RWPE2 (cell line): ENCODE measurements around the gene SPATA17.

Experiments
- ATAC-seq: fragments of 200-7000 bp; cut with Tn5 transposase; 3 replicates; pipeline ENCODE4 v1.9.1; 2021; ENCODE audit warnings: low read depth
- DNase-seq: peaks from one replicate; pipeline ENCODE4 v3.0.0-alpha.2; 2020; ENCODE audit warnings: low spot score
- H3K27ac ChIP-seq: fragments of 450-650 bp; 2 replicates; pipeline ENCODE4 v1.5.1; 2017; ENCODE audit warnings: mild to moderate bottlenecking; ENCODE audit not compliant: poor library complexity, severe bottlenecking
- H3K27me3 ChIP-seq: fragments of 250-450 bp; sonication (Bioruptor Pico); 2 replicates; pipeline ENCODE4 v1.5.1; 2021; ENCODE audit warnings: mild to moderate bottlenecking, moderate library complexity; ENCODE audit not compliant: insufficient read depth, poor library complexity, severe bottlenecking
- H3K36me3 ChIP-seq: fragments of 250-450 bp; sonication (Bioruptor Pico); 2 replicates; pipeline ENCODE4 v1.5.1; 2020; ENCODE audit warnings: low read depth, mild to moderate bottlenecking, moderate library complexity
- H3K4me1 ChIP-seq: fragments of 250-450 bp; sonication (Bioruptor Pico); 2 replicates; pipeline ENCODE4 v1.5.1; 2021; ENCODE audit warnings: mild to moderate bottlenecking, moderate library complexity; ENCODE audit not compliant: insufficient read depth, poor library complexity, severe bottlenecking
- H3K4me3 ChIP-seq: fragments of 250-450 bp; sonication (Bioruptor Pico); 2 replicates; pipeline ENCODE4 v1.5.1; 2021; ENCODE audit warnings: mild to moderate bottlenecking, moderate library complexity; ENCODE audit not compliant: severe bottlenecking
- H3K9me3 ChIP-seq: fragments of 250-450 bp; sonication (Bioruptor Pico); 2 replicates; pipeline ENCODE4 v1.5.1; 2021; ENCODE audit warnings: mild to moderate bottlenecking, moderate library complexity; ENCODE audit not compliant: severe bottlenecking
- CTCF ChIP-seq: fragments of 450-650 bp; IDR thresholded peaks from one replicate; pipeline ENCODE4 v1.5.1; 2017; ENCODE audit warnings: mild to moderate bottlenecking, moderate library complexity; ENCODE audit not compliant: poor library complexity, severe bottlenecking

Gene SPATA17

GRCh38 chr1:217620814-217621213 lies 10.3 kb upstream of the SPATA17 start:
- H3K27me3 ChIP-seq: no peaks in the 10 kb centered on the region
- TF ChIP-seq CTCF: no peak
- no peak overlapping the region for H3K4me3 ChIP-seq
- H3K4me1 ChIP-seq: no peaks in the 10 kb centered on the region
- H3K36me3 ChIP-seq: no peaks in the 10 kb centered on the region; the same call in 1 of the 2 replicates
- no peak for DNase-seq
- no peaks in the 10 kb centered on the region for H3K9me3 ChIP-seq
- H3K27ac ChIP-seq: no peak overlapping the region
- no peak for ATAC-seq

DNA sequence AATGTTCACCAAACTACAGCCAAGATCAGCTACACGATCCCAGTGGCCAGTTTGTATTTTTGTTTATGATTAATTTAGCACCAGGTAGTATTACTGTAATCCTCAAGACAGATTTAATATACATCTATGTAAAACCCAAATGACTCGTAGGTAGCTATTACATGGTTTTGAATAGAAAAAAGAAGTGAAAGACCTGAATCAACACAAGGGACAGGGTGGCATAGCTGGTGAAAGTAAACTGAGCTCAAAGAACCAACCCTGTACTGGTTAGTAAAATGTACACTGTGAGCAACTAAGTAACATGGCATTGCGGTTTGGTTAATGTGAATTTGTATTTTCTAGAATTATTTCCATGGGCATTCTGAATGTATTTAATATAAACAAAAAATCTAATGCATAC lies 9.1 kb upstream of the SPATA17 start:
- H3K9me3 ChIP-seq: no peaks in the 10 kb centered on the region
- DNase-seq: no peak
- no peak for TF ChIP-seq CTCF
- H3K4me1 ChIP-seq: no peaks in the 10 kb centered on the region
- no peak for ATAC-seq
- no peaks in the 10 kb centered on the region; the same call in 1 of the 2 replicates for H3K36me3 ChIP-seq
- no peak overlapping the region for H3K27ac ChIP-seq
- H3K27me3 ChIP-seq: no peaks in the 10 kb centered on the region
- no peak overlapping the region for H3K4me3 ChIP-seq

GRCh38 chr1:217626321-217626720 lies 4.8 kb upstream of the SPATA17 start:
- H3K27me3 ChIP-seq: no peaks in the 10 kb centered on the region
- ATAC-seq: no peak
- no peaks in the 10 kb centered on the region for H3K4me1 ChIP-seq
- H3K4me3 ChIP-seq: no peak overlapping the region
- TF ChIP-seq CTCF: no peak
- no peaks in the 10 kb centered on the region for H3K9me3 ChIP-seq
- no peak for DNase-seq
- H3K36me3 ChIP-seq: no peaks in the 10 kb centered on the region
- no peak overlapping the region for H3K27ac ChIP-seq

DNA sequence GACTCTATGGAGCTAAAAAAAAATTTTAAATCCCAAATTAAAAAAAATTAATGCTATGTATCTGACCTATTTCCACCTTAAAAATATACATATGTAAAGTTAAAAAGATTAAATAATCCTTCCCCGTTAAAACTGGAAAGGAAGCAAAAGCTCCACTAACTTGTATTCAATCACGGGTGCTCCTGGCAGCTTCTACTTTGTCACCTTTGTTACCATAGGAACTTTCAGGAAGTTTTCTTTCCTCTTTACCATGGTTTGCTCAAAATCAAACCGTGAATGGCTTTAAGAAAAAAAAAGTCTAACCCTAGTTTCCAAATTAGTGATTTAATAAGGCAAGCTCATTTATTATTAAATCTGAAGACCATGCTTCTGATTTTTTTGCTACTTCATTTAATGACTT lies 3.7 kb upstream of the SPATA17 start:
- no peak overlapping the region for H3K27ac ChIP-seq
- DNase-seq (no peak), ATAC-seq (no peak)
- no peaks in the 10 kb centered on the region for H3K4me1 ChIP-seq
- no peak for TF ChIP-seq CTCF
- no peak overlapping the region for H3K4me3 ChIP-seq
- H3K27me3 ChIP-seq: no peaks in the 10 kb centered on the region
- no peaks in the 10 kb centered on the region for H3K36me3 ChIP-seq
- no peaks in the 10 kb centered on the region for H3K9me3 ChIP-seq

GRCh38 chr1:217642455-217642854 lies 11.3 kb downstream of the SPATA17 start:
- no peaks in the 10 kb centered on the region for H3K9me3 ChIP-seq
- ATAC-seq: no peak
- TF ChIP-seq CTCF: no peak
- H3K27ac ChIP-seq: no peak overlapping the region
- no peaks in the 10 kb centered on the region for H3K27me3 ChIP-seq
- no peak for DNase-seq
- no peaks in the 10 kb centered on the region for H3K4me1 ChIP-seq
- no peak overlapping the region for H3K4me3 ChIP-seq
- H3K36me3 ChIP-seq: no peaks in the 10 kb centered on the region
